ENCODE data around the gene MRTO4. TPM values are rescaled to one million over a fixed set of nuclear protein-coding genes. Genes with fewer than 3 reads are reported as not detected.

MRTO4 gene
- total RNA-seq, result 39.5 and 82.8 TPM in 2 replicates

DNA sequence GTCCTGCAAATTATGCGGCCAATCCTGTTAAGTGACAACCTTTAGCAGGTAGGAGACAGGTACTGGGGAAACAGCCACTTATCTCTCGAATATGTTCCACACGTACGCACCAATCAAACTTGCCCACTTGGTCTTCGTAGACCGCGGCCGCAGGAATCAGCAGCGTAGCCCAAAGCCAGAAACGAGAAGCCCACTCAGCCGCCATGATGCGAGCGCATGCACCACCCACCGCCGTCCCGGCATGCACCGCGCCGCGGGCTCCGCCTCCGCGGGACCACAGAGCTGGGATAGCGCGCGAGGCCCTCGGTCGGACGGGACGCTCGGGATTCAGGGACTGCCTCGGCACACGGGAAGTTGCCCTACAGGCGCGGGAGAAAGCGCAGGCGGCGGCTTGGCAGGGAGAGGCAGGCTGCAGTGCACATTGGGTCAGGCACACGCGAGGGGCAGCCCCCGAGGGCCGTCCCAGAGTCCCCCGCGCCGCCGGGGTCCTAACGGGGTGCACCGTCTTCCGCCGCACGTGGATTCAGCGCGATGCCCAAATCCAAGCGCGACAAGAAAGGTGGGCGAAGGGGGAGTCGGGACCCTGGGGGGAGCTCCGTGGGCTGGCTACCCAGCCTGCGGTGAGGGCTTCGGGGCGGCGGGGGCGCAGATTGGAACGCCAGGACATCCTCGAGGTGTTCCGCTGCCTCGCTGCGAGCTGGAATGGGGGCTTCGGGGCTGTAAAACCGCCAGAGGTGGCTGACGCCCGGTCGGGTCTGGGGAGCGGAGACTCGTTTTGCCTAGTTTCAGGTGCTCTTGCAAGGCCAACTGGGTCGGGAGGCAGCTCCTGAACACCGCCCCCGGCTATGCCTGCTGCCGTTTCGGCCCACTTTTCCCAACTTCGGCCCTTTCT, at the start of gene MRTO4, which contains the start of gene EMC1:
TSS of gene MRTO4 (plus strand) at position 501 of the 892 bp plus-strand sequence. CDS start at position 532, 31 bp downstream.
TSS of gene EMC1 (minus strand) at position 220 of the 892 bp plus-strand sequence. CDS start at position 205, 15 bp downstream.

DNA sequence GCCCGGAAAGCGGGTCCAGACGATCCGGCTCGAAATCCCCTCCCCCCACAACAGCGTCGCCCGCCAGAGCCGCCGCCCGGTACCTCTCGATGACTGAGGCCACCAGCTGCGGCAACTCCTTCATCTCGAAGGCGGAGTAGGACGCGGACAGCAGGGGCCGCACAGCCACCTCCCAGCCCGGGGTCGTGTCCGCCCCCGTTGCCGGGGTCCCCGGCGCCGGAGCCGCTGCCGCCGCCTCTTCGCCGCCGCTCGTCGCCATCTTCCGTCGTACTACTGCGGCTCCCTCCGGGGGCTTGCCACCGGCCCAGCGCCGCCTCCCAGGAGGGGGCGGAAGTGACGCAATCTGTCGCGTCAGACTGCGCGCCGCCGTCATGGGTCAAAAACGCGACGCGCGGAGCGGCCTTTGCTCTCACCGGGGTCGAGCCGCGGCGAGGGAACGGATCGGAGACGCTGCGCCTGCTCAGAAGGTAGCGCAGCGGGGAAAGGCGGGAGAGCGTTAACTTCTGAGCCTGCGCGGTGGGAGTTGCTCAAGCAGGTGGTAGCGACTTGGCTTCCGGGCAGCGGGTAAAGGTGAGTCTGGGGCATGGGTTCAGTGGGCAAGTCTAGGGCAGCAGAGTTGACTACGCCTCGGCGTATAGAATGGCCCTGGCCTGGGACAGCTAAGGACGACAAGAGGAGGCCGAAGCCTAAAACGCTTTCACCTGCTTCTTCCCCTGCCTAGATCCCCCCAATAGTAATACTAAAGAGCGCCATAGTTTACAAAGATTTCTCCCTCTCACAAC, 41.4 kb upstream of the MRTO4 start, which contains the start of gene UBR4:
TSS of gene UBR4 (minus strand) at position 277 of the 782 bp plus-strand sequence. CDS start at position 259, 18 bp downstream.

GRCh38 chr1:19288324-19289241, 37.0 kb downstream of the MRTO4 start, which contains the start of gene AKR7A3:
Gene AKR7A3, minus strand, starts transcription at chr1:19288770. Its CDS starts 61 bp downstream, at chr1:19288709.

Other genes with a start within 250 kb of the MRTO4 start
- 43.1 and 59.3 TPM in 2 replicates for gene UBR4, start 41.5 kb upstream of the MRTO4 start, total RNA-seq
- 45.4 and 47.1 TPM in 2 replicates for gene EMC1, start 281 bp upstream of the MRTO4 start, total RNA-seq
- 0.16 TPM in 1 of 2 replicates, not detected in the other for gene AKR7A3, start 37.0 kb downstream of the MRTO4 start, total RNA-seq
- 118 and 120 TPM in 2 replicates for gene AKR7A2, start 60.3 kb downstream of the MRTO4 start, total RNA-seq
- 16.3 and 16.4 TPM in 2 replicates for gene SLC66A1, start 60.5 kb downstream of the MRTO4 start, total RNA-seq
- gene CAPZB, start 233.7 kb downstream of the MRTO4 start, total RNA-seq, result 58.5 and 72.9 TPM in 2 replicates